Measurements from ENCODE around the gene TMOD4. TPM values are rescaled to one million over a fixed set of nuclear protein-coding genes. Genes with fewer than 3 reads are reported as not detected.
A peak's percentile ranks its signal among the peaks of the same experiment; 100 is the strongest.

Gene TMOD4
- total and polyA plus RNA-seq, 9 of the 15 experiments (the other 6 are each of a cell fraction or from before 2014, with no cell fraction given) = 0.18 to 1.8 (median 1.1) TPM; not detected in 1

DNA sequence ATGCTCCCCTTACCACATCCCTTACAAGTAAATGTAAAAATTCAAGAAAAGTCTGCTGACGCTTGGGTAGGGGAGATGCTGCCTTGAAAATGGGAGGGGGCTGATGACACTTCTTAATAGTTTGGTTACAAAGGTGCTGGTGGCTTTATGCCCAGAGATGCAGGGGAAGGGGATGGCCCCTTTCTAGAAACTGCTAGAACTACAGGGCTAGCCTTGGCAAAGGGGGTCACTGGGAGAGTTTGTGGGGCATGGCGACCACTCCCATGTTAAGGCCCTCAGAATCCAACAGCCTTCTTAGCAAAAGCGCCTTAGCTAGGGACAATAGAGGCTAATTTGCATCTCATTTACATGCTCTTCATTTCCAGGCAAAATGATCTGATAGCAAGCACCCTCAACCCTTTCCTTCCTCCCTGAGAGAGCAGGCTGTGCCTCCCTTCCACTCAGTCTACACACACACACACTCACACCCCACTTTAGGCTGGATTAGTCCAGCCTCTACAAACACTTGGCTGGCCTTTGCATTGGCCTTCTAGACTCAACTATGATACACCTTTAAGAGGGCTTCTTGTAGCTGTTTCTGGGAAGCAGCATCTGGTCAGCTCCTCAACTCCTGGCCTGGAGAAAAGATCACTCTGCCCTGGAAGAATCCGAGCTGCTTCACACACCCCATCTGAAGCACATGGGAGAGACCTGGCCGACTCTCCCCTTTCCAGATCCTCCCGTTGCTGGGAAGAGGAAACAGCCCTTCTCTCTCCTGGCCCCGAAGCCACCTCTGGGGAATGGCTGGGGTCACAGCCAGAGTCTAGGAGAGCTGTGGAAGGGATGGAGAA lies 31.1 kb downstream of the TMOD4 start:
- in situ Hi-C loops (cut with MboI) = no loop called here
- no peaks in the 10 kb centered on the region; the same call in 1 of the 2 replicates for H4K20me1 ChIP-seq (replicated peaks; ENCODE audit: control insufficient read depth, insufficient read depth, low read length)
- ChIA-PET CTCF (ENCODE audit: low intra/inter-chr PET ratio) (no interaction called here), POLR2A (interaction anchor here (0.5 to 1.7 kb wide), 5 partner anchors 10 to 163 kb away, joined by 3 to 7 read pairs (median 5); partner anchors contain the start of genes ANXA9 and LYSMD1)
- no peak overlapping the region for H3K27ac ChIP-seq (ENCODE audit: extremely low read depth, low read depth, low read length)
- H3K9me1 ChIP-seq (ENCODE audit: control insufficient read depth, insufficient read depth, low read length) = no peaks in the 10 kb centered on the region
- no peaks in the 10 kb centered on the region for H3K27me3 ChIP-seq (ENCODE audit: control insufficient read depth in 2 of 2, insufficient read depth in 2 of 2, low read length in 2 of 2)
- intact Hi-C loops (cut with micrococcal nuclease) = no loop called here
- BruUV-seq (replicated peaks) = no TSS peak
- H3K36me3 ChIP-seq (ENCODE audit: control insufficient read depth, insufficient read depth, low read length) = no peaks in the 10 kb centered on the region
- 44% methylated on average over 7 of the region's 7 CpGs for WGBS (ENCODE audit: insufficient coverage, low coverage, missing lambda C conversion rate)
- peaks cover 20 to 46% of the 10 kb centered on the region in 2 experiments; a peak in 4 of 5 replicates for H3K4me1 ChIP-seq (replicated peaks in 1 of 2; ENCODE audit: control insufficient read depth in 2 of 2, insufficient read depth in 2 of 2, low read length in 2 of 2)
- DNase-seq (ENCODE audit: extremely low read depth in 1 of 4, low spot score in 3 of 4) (peak in 1 of 4 experiments; percentile 35), ATAC-seq (no peak), FAIRE-seq (peak; percentile 82)
- H3K4me2 ChIP-seq (ENCODE audit: insufficient read depth, low read length) = no peak overlapping the region
- H3K79me2 ChIP-seq (ENCODE audit: control insufficient read depth, insufficient read depth, low read length) = no peaks in the 10 kb centered on the region
- H3K9me3 ChIP-seq (replicated peaks; ENCODE audit: control insufficient read depth, insufficient read depth, low read depth, low read length) = no peaks in the 10 kb centered on the region
- no peak overlapping the region for H3K4me3 ChIP-seq
- no peak overlapping the region for H2AFZ ChIP-seq (ENCODE audit: low read depth, low read length)
- H3K9ac ChIP-seq (ENCODE audit: insufficient read depth in 1 of 2, low read depth in 2 of 2, low read length in 2 of 2) = peak overlapping the region in 1 of 2 experiments; percentile 45; a peak in 1 of 4 replicates
- TF ChIP-seq SRF (CRISPR knock-in tag; IDR thresholded peaks at IDR 0.05) (peak in 1 of 2 experiments; percentile 61; a peak in 1 of 4 replicates), ZNF263 (CRISPR knock-in tag; IDR thresholded peaks at IDR 0.05; ENCODE audit: borderline replicate concordance) (peak; percentile 63; the same call in 1 of the 2 replicates)
- TF ChIP-seq, protein P1, sequence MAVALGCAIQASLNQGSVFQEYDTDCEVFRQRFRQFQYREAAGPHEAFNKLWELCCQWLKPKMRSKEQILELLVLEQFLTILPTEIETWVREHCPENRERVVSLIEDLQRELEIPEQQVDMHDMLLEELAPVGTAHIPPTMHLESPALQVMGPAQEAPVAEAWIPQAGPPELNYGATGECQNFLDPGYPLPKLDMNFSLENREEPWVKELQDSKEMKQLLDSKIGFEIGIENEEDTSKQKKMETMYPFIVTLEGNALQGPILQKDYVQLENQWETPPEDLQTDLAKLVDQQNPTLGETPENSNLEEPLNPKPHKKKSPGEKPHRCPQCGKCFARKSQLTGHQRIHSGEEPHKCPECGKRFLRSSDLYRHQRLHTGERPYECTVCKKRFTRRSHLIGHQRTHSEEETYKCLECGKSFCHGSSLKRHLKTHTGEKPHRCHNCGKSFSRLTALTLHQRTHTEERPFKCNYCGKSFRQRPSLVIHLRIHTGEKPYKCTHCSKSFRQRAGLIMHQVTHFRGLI (CRISPR knock-in tag; IDR thresholded peaks at IDR 0.05) = peak; percentile 60; the same call in 1 of the 2 replicates
- TF ChIP-seq, protein P2, sequence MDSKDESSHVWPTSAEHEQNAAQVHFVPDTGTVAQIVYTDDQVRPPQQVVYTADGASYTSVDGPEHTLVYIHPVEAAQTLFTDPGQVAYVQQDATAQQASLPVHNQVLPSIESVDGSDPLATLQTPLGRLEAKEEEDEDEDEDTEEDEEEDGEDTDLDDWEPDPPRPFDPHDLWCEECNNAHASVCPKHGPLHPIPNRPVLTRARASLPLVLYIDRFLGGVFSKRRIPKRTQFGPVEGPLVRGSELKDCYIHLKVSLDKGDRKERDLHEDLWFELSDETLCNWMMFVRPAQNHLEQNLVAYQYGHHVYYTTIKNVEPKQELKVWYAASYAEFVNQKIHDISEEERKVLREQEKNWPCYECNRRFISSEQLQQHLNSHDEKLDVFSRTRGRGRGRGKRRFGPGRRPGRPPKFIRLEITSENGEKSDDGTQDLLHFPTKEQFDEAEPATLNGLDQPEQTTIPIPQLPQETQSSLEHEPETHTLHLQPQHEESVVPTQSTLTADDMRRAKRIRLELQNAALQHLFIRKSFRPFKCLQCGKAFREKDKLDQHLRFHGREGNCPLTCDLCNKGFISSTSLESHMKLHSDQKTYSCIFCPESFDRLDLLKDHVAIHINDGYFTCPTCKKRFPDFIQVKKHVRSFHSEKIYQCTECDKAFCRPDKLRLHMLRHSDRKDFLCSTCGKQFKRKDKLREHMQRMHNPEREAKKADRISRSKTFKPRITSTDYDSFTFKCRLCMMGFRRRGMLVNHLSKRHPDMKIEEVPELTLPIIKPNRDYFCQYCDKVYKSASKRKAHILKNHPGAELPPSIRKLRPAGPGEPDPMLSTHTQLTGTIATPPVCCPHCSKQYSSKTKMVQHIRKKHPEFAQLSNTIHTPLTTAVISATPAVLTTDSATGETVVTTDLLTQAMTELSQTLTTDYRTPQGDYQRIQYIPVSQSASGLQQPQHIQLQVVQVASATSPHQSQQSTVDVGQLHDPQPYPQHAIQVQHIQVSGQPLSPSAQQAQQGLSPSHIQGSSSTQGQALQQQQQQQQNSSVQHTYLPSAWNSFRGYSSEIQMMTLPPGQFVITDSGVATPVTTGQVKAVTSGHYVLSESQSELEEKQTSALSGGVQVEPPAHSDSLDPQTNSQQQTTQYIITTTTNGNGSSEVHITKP (IDR thresholded peaks at IDR 0.05; ENCODE audit: partially characterized antibody) = no peak
- TF ChIP-seq, protein P3, sequence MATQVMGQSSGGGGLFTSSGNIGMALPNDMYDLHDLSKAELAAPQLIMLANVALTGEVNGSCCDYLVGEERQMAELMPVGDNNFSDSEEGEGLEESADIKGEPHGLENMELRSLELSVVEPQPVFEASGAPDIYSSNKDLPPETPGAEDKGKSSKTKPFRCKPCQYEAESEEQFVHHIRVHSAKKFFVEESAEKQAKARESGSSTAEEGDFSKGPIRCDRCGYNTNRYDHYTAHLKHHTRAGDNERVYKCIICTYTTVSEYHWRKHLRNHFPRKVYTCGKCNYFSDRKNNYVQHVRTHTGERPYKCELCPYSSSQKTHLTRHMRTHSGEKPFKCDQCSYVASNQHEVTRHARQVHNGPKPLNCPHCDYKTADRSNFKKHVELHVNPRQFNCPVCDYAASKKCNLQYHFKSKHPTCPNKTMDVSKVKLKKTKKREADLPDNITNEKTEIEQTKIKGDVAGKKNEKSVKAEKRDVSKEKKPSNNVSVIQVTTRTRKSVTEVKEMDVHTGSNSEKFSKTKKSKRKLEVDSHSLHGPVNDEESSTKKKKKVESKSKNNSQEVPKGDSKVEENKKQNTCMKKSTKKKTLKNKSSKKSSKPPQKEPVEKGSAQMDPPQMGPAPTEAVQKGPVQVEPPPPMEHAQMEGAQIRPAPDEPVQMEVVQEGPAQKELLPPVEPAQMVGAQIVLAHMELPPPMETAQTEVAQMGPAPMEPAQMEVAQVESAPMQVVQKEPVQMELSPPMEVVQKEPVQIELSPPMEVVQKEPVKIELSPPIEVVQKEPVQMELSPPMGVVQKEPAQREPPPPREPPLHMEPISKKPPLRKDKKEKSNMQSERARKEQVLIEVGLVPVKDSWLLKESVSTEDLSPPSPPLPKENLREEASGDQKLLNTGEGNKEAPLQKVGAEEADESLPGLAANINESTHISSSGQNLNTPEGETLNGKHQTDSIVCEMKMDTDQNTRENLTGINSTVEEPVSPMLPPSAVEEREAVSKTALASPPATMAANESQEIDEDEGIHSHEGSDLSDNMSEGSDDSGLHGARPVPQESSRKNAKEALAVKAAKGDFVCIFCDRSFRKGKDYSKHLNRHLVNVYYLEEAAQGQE (IDR thresholded peaks at IDR 0.05; ENCODE audit: borderline replicate concordance) = peak; percentile 52; the same call in 1 of the 2 replicates
- TF ChIP-seq, protein P3 (CRISPR knock-in tag; IDR thresholded peaks at IDR 0.05; ENCODE audit: low read depth) = no peak
